GM18502 (cell line): ENCODE results near the gene ABI3BP.

Experiments
- ATAC-seq: cut with Tn5 transposase; IDR thresholded peaks from one replicate; pipeline ENCODE4 v1.9.1; 2021; ENCODE audit warnings: mild to moderate bottlenecking; ENCODE audit not compliant: unreplicated experiment, poor library complexity

Gene ABI3BP

DNA sequence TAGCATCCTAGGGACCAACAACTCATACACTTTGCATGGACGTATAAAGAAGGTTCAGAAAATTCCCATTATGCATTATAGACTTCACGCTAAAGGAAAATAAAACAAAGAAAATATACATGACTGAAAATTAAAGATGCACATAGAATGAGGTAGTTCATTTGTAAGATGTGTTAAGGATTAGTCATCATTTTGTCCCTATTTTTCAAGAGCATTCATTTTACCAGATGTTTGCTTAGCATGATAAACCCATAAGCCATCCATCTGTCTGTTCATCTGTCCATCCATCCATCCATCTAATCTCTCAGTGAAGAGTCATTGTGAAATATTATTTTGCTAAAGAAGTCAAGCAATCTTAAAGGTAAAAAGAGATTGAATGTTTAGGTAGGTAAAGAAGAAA, 203.6 kb downstream of the ABI3BP start:
- no peak for ATAC-seq

- no peak for ATAC-seq
These were observed 209.6 kb downstream of the ABI3BP start for GRCh38 chr3:100783619-100784018.

DNA sequence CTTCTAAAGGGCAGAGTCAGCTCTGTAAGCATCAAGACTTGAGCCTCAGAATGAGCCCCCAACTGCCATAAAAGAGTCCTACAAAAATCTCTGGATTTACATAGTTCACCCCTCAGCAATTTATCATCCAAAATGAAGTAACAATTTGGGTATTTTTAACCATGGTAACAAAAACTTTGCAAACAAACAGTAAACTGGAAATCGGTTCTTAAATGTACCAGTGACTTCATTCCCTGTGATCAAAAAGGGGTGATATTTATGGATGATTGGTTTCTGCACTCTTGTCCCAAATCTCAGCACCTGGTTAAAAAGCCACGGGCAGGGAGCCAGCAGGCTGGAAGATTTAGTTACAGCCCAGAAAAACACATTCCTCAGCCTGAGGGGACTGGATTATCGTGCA, 210.3 kb downstream of the ABI3BP start:
- no peak for ATAC-seq

DNA sequence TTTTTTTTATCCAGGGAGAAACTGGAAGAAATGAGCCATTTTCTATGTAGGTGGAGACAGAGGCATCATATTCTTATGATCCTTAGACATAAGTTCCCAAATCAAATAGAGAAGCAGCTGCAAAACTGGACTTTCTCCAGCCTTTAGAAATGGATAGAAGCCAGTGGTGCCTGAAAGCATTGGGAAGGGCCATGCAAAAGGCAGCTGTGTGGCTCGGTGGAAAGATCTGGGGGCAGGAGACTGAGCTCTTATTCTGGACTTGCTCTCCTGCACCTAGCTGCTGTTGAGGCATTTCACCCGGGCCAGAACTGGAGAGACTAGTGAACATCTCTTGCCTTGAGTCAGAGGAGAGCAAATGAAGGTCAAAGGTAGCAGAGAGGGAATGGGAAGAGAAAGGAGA, 210.9 kb downstream of the ABI3BP start:
- ATAC-seq: no peak

GRCh38 chr3:100781301-100781700, 211.9 kb downstream of the ABI3BP start:
- no peak for ATAC-seq

DNA sequence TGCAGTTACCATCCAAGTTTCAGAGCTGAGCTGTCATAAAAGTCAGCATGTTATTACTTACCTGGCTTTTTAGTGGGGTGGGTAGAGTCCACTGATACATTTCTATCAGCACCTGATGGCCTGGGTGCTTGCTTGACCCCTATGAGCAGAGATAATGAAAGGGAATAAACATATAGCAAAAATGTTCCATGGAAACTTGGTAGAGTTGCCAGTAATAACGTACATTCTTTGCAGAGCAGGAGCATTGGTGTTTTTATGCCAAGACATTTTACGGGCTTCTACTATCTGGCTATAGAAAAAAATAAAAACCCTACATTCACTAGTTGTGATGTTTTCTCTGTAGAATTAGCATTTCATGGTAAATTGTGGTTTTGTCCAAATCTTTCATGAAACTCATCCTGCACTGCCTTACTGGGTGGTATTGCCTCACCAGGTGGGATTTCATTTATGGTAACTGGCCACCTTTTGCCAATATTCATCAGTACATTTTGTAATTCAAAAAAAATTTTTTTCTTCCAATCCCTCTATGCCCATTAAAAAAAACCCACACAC, 213.1 kb downstream of the ABI3BP start:
- ATAC-seq: no peak

DNA sequence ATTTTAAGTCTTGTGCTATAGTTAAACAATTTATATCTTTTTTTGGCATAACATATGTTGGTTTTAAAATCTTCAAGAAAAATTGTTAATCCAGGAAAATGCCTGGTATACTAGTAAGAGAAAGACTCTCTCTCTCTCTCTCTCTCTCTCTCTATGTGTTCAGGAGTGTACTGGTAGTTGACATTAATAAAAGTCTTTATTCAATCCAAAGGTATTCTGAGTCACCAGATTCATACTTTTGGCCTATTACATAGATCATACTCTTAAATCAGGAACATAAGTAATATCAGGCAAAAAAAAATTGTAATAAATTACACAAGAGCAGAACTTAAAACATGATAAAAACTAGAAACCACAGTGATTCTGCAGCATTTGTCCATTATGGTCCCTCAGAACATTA, 213.7 kb downstream of the ABI3BP start:
- no peak for ATAC-seq

- ATAC-seq: no peak
These were observed 215.9 kb downstream of the ABI3BP start for GRCh38 chr3:100777271-100777670.

GRCh38 chr3:100776746-100777145, 216.5 kb downstream of the ABI3BP start:
- no peak for ATAC-seq

GRCh38 chr3:100776097-100776729, 217.0 kb downstream of the ABI3BP start:
- no peak for ATAC-seq

DNA sequence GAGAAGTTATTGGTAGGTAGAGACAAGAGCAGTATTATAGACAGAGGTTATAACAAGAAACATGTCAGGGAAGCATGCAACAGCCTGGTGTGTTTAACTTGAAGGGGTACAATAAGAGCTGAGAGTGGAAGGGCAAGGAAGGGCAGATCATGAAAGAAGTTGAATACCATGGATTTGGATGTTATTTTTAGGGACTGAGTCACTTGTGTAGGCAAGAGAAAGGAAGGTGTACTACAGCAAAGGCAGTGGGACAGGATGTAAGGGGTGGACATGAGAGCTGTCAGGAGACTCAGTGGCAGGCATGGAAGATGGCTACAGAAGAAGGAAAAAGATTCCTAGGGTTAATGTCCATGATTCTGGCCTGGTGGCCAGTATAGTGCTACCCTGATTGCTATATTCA, 217.6 kb downstream of the ABI3BP start:
- ATAC-seq: no peak

DNA sequence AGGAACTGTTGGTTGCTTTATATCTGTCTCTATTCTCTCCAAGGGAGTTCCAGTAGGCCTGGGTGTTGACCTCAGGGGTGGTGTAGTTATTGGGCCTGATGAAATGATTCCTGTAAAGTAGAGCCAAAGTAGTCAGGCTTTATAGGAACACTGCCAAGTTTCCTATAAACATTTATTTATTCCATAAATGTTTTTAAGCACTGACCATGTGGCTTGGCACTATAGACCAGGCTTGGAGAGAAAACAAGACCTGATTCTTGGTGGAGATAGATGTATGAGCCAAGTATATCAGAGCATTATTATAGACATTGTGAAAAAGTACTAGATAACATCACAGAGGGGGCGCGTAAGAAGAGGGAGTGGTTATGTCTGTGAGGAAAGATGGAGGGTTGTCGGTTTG, 218.0 kb downstream of the ABI3BP start:
- no peak for ATAC-seq

- no peak for ATAC-seq
These were observed 223.5 kb downstream of the ABI3BP start for GRCh38 chr3:100769693-100770092.

GRCh38 chr3:100766069-100766468, 227.2 kb downstream of the ABI3BP start:
- ATAC-seq: no peak

GRCh38 chr3:100765437-100765975, 227.7 kb downstream of the ABI3BP start:
- ATAC-seq: no peak

GRCh38 chr3:100761951-100762350, 231.3 kb downstream of the ABI3BP start:
- ATAC-seq: no peak

- ATAC-seq: peak; percentile 79
These were observed 231.8 kb downstream of the ABI3BP start for GRCh38 chr3:100761211-100761942.

GRCh38 chr3:100760377-100760776, 232.8 kb downstream of the ABI3BP start:
- ATAC-seq: no peak

DNA sequence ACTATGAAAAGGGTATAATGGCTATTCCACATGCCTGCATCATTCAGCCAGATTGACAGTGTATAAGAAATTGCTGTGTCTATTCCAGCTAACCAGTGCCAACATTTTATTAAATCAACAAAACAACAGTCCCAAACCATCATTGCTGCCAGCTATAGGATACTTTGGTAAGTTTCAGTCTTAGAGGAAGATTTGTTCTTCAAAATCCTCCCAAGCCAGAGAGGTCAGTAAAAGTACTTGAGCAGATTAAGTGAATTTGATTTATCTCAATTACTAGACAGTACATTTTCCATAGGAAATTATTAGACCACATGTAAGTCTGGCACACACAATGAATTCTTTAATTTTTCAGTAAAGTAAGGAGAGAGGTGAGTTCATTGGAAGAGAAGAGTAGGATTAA, 233.3 kb downstream of the ABI3BP start:
- no peak for ATAC-seq

GRCh38 chr3:100759159-100759558, 234.1 kb downstream of the ABI3BP start:
- ATAC-seq: no peak

GRCh38 chr3:100756441-100756840, 236.8 kb downstream of the ABI3BP start:
- ATAC-seq: no peak
